Measurements from ENCODE around the gene PRADC1.
A peak's percentile ranks its signal among the peaks of the same experiment; 100 is the strongest.
"Not testable (repeated sequence)": the region's sequence is repeated elsewhere in the genome, so short reads cannot be mapped to it uniquely, and the experiment has no call there.

Gene PRADC1

GRCh38 chr2:73233154-73233931 lies at the start of gene PRADC1:
Gene PRADC1, minus strand, starts transcription at chr2:73233239. Its CDS starts 79 bp downstream, at chr2:73233160.
- peak; percentile 97 to 98 for DNase-seq

- DNase-seq = no peak
Measured at GRCh38 chr2:73281244-73281643, 48.2 kb upstream of the PRADC1 start.

- no peak for DNase-seq
Measured at GRCh38 chr2:73279852-73280251, 46.8 kb upstream of the PRADC1 start.

GRCh38 chr2:73272270-73272669 lies 39.2 kb upstream of the PRADC1 start:
- no peak for DNase-seq

- no peak for DNase-seq
Measured at GRCh38 chr2:73269686-73270465, 36.8 kb upstream of the PRADC1 start.

GRCh38 chr2:73268830-73269685 lies 36.0 kb upstream of the PRADC1 start:
- DNase-seq = peak; percentile 83 to 89

GRCh38 chr2:73268366-73268829 lies 35.4 kb upstream of the PRADC1 start:
- no peak for DNase-seq

GRCh38 chr2:73267008-73267407 lies 34.0 kb upstream of the PRADC1 start:
- no peak for DNase-seq

GRCh38 chr2:73266061-73266901 lies 33.2 kb upstream of the PRADC1 start:
- no peak for DNase-seq

- DNase-seq = no peak
Measured at GRCh38 chr2:73265298-73266060, 32.4 kb upstream of the PRADC1 start.

GRCh38 chr2:73264783-73265182 lies 31.7 kb upstream of the PRADC1 start:
- DNase-seq = no peak

GRCh38 chr2:73264332-73264606 lies 31.2 kb upstream of the PRADC1 start:
- no peak for DNase-seq

- DNase-seq = no peak
Measured at GRCh38 chr2:73263540-73264331, 30.7 kb upstream of the PRADC1 start.

- not testable (repeated sequence) for DNase-seq
Measured at GRCh38 chr2:73262691-73263429, 29.8 kb upstream of the PRADC1 start.

GRCh38 chr2:73262108-73262651 lies 29.1 kb upstream of the PRADC1 start:
- no peak for DNase-seq

GRCh38 chr2:73260338-73260984 lies 27.4 kb upstream of the PRADC1 start:
- peak in 1 of 2 donors; percentile 15 for DNase-seq

GRCh38 chr2:73259704-73260337 lies 26.8 kb upstream of the PRADC1 start:
- no peak for DNase-seq

GRCh38 chr2:73259276-73259675 lies 26.2 kb upstream of the PRADC1 start:
- DNase-seq = no peak

- DNase-seq = no peak
Measured at GRCh38 chr2:73258913-73259215, 25.8 kb upstream of the PRADC1 start.
